Heart left ventricle (tissue), 16 donors: ENCODE results near the gene CCR6. TPM values are rescaled to one million over a fixed set of nuclear protein-coding genes. Genes with fewer than 3 reads are reported as not detected.
A peak's percentile ranks its signal among the peaks of the same experiment; 100 is the strongest.

Experiments used
- ATAC-seq, 4 donors: fragments of 200-7000 bp; cut with Tn5 transposase; one replicate each; pipeline ENCODE4 v1.9.1; 2020 to 2022; ENCODE audit warnings: moderate library complexity in 4 of 4, mild to moderate bottlenecking in 3 of 4, moderate number of reproducible peaks in 1 of 4
- DNase-seq, 5 donors: peaks; one replicate each; pipeline ENCODE4 v3.0.0-alpha.2; 2020
- H3K27ac ChIP-seq, 12 donors: fragments of 200-600 bp; sonication (generic) in 4 of 12; one replicate each; pipeline versions ENCODE4 v1.5.0 to v1.8.0; 2016 to 2022; ENCODE audit warnings: mild to moderate bottlenecking in 2 of 12
- H3K27me3 ChIP-seq, 9 donors: fragments of 200-600 bp; sonication (generic) in 2 of 9; one replicate each; pipeline versions ENCODE4 v1.5.1 to v1.8.0; 2016 to 2022; ENCODE audit warnings: mild to moderate bottlenecking in 3 of 9
- H3K36me3 ChIP-seq, 9 donors: fragments of 200-600 bp; sonication (generic) in 2 of 9; one replicate each; pipeline versions ENCODE4 v1.5.0 to v1.8.0; 2018 to 2022; ENCODE audit warnings: mild to moderate bottlenecking in 2 of 9
- H3K4me1 ChIP-seq, 12 donors: fragments of 200-600 bp; sonication (generic) in 4 of 12; one replicate each; pipeline versions ENCODE4 v1.5.0 to v1.8.0; 2016 to 2022; ENCODE audit warnings: mild to moderate bottlenecking in 3 of 12
- H3K4me3 ChIP-seq, 12 donors: fragments of 200-600 bp; sonication (generic) in 4 of 12; one replicate each; pipeline versions ENCODE4 v1.5.0 to v1.8.0; 2017 to 2022; ENCODE audit warnings: mild to moderate bottlenecking in 9 of 12, moderate library complexity in 4 of 12
- H3K9me3 ChIP-seq, 12 donors: fragments of 200-600 bp; sonication (generic) in 4 of 12; one replicate each; pipeline versions ENCODE4 v1.5.0 to v1.8.0; 2016 to 2022; ENCODE audit warnings: mild to moderate bottlenecking in 1 of 12
- POLR2A ChIP-seq, 2 donors: fragments of 450-650 bp; IDR thresholded peaks; one replicate each; pipeline ENCODE4 v1.6.1; 2017; ENCODE audit warnings: antibody characterized with exemption in 2 of 2, mild to moderate bottlenecking in 2 of 2, moderate library complexity in 2 of 2
- WGBS, 4 donors: extraction: QIAGEN DNeasy Blood & Tissue Kit in 2 of 4; methylation state at CpG; one replicate each; pipeline versions ENCODE4 v1.1.5 to v1.1.7; 2013 to 2018; 5-methylcytosine and 5-hydroxymethylcytosine counted together
- intact Hi-C, 10 donors: fragments of 100-400 bp; cut with DNase I; formaldehyde crosslinking; loops; one replicate each; pipeline versions ENCODE4 v1.11.1 to v1.14.2; 2022
- polyA plus RNA-seq, 2 donors: library from polyadenylated mRNA; stranded (reverse); fragments of 200-250 nt; gene quantifications; one replicate each; pipeline ENCODE4 v1.2.3, GENCODE V29; 2013
- total RNA-seq, 9 donors: library from RNA; depleted of rRNA in 2 of 9; stranded (reverse); fragments of >200 nt in 2 of 9; fragmentation: NEBNext Ultra II Directional in 3 of 9; extraction: Animal tissue kit (Norgen Biotek cat#: 25700) in 3 of 9; gene quantifications; one replicate each; pipeline versions ENCODE4 v1.1.0 to v1.2.4, GENCODE V29; 2016 to 2023
- TF ChIP-seq, protein P1 (sequence below), 12 donors: fragments of 200-600 bp; sonication (generic) in 4 of 12; IDR thresholded peaks; one replicate each; pipeline versions ENCODE4 v1.5.0 to v1.8.0; 2018 to 2022; ENCODE audit warnings: antibody characterized with exemption in 12 of 12, mild to moderate bottlenecking in 5 of 12
- donor health status: ischemic (EF 13 %, LVEDD 7.1; RV severe dilation, severe dysfunction).
- donor health status: healthy with polysubstance abuse.
- donor health status: DM: no; HTN: yes; CAD: no.
- donor health status: DM: no; HTN: no; CAD: no.
- donor health status: ischemic (EF 25% LVEDD 6.9; RV normal size, moderate dysfunction).
- donor health status: ischemic (EF 25% LVEDD 5.7; RV mildly dilated, moderate dysfunction).
- donor health status: healthy.
- donor health status: DM: yes; HTN: yes; CAD: no.
- donor health status: ischemic (EF 35%, LVEDD 5.7; RV mildly dilated, moderate dysfunction).
- donor health status: nonischemic (EF 11% LVEDD 7.7; RV severe dilation, severe dysfunction).
- donor health status: DM: yes; HTN: yes; CAD: no.
- donor health status: PGD.
- donor health status: ischemic (EF 29% LVEDD 5.4; RV normal size, mild dysfunction).
- donor health status: nonischemic (EF 23%, LVEDD 6.1; RV moderate dilation, normal function).

CCR6 gene
- total and polyA plus RNA-seq, 11 donors, result 0.23 TPM; not detected in 10

DNA sequence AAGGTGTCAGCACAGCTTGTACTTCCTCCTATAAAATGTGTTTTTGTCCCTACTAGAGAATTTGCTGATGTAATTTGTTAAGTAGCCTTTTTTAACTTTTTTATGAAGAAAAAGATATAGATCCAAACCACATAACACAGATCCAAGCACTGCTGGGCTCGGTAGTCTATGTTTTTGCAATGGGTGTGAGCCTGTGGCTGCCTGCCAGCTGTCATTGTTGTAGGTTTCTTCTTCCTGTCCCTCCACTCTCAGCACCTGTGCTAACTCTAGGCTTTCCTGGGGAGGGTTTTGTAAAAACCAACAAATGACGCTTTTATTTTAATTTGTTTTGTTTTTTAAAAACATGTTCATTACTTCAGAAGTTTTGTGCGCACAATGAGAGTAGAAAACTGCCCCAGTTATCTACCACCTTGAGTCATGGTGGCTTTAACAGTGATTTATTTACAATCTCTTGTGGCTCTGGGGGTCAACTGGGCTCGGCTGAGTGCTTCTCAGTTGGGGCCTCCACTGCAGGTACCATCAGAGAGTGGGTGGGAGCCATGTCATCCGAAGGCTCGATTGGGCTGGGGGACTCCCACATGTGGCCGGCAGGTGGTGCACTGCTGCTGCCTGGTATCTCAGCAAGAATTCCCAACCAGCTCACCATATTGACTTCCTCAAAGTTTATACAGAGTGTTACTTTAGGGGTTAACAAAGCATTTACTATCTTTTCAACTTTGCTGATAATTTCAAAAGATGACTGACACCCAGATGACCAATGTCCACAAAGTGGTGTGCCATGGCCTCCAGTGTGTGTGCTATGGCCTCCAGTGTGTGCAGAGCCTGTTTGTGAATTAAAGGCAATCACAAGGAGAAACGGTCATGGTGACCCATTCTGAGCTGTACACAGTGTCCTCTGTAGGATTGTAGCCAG, 3.0 kb upstream of the CCR6 start:
- no peak for TF ChIP-seq POLR2A (IDR thresholded peaks at IDR 0.05)
- TF ChIP-seq, protein P1, sequence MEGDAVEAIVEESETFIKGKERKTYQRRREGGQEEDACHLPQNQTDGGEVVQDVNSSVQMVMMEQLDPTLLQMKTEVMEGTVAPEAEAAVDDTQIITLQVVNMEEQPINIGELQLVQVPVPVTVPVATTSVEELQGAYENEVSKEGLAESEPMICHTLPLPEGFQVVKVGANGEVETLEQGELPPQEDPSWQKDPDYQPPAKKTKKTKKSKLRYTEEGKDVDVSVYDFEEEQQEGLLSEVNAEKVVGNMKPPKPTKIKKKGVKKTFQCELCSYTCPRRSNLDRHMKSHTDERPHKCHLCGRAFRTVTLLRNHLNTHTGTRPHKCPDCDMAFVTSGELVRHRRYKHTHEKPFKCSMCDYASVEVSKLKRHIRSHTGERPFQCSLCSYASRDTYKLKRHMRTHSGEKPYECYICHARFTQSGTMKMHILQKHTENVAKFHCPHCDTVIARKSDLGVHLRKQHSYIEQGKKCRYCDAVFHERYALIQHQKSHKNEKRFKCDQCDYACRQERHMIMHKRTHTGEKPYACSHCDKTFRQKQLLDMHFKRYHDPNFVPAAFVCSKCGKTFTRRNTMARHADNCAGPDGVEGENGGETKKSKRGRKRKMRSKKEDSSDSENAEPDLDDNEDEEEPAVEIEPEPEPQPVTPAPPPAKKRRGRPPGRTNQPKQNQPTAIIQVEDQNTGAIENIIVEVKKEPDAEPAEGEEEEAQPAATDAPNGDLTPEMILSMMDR (IDR thresholded peaks at IDR 0.05), result no peak
- Histone ChIP-seq H3K4me1 (peaks cover 0 to 12% (median 0%) of the 10 kb centered on the region in 12 donors), H3K36me3 (no peaks in the 10 kb centered on the region), H3K4me3 (no peak overlapping the region), H3K27ac (peak overlapping the region in 1 of 12 donors; percentile 0), H3K27me3 (peaks cover 0 to 42% (median 4%) of the 10 kb centered on the region in 9 donors), H3K9me3 (no peaks in the 10 kb centered on the region)
- WGBS, 4 donors, result 76 to 81% (median 78%) methylated on average over 8 of the region's 8 CpGs
- ATAC-seq, result no peak
- intact Hi-C loops, result no loop called here
- DNase-seq, result no peak

- Histone ChIP-seq H3K36me3 (no peaks in the 10 kb centered on the region), H3K4me1 (peaks cover 0 to 12% (median 0%) of the 10 kb centered on the region in 12 donors), H3K27ac (no peak overlapping the region), H3K4me3 (no peak overlapping the region), H3K9me3 (no peaks in the 10 kb centered on the region), H3K27me3 (peaks cover 0 to 39% (median 4%) of the 10 kb centered on the region in 9 donors)
- intact Hi-C loops, result no loop called here
- TF ChIP-seq, protein P1 (IDR thresholded peaks at IDR 0.05), result no peak
- ATAC-seq (no peak), DNase-seq (no peak)
- 86 to 96% (median 89%) methylated on average over 1 of the region's 1 CpG for WGBS, 4 donors
Measured at GRCh38 chr6:167120583-167120903, 2.4 kb upstream of the CCR6 start.

DNA sequence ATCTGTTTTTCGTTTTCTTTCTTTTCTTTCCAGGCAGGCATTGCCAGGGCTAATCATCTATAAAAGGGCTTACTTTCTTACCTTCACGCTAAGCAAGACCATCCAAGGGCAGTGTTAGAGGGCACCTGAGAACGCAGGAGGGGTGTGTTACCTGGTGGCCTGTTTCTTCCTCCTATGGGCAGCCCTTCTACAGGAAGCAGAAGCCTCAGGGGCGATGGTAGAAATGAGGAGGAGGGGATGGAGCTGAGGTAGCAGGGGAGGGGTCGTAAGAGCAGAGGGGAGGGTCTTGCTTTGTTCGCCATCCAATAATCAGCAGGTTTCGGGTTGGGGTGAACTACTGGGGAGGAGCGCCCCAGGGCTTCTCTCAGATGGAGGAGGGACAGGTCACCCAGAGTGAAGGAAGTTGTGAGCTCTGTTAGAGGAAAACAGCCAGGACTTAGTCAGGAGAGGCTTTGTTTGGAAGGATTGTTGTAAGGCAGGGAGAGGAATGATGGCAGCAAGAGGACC, 1.5 kb upstream of the CCR6 start:
- Histone ChIP-seq H3K4me3 (no peak overlapping the region), H3K27me3 (peaks cover 0 to 32% (median 4%) of the 10 kb centered on the region in 9 donors), H3K36me3 (no peaks in the 10 kb centered on the region), H3K4me1 (peaks cover 0 to 12% (median 0%) of the 10 kb centered on the region in 12 donors), H3K9me3 (no peaks in the 10 kb centered on the region), H3K27ac (no peak overlapping the region)
- intact Hi-C loops, result no loop called here
- DNase-seq, result no peak
- ATAC-seq, result no peak
- TF ChIP-seq, protein P1 (IDR thresholded peaks at IDR 0.05), result no peak
- TF ChIP-seq POLR2A (IDR thresholded peaks at IDR 0.05), result no peak
- 87 to 92% (median 91%) methylated on average over 8 of the region's 8 CpGs for WGBS, 4 donors

DNA sequence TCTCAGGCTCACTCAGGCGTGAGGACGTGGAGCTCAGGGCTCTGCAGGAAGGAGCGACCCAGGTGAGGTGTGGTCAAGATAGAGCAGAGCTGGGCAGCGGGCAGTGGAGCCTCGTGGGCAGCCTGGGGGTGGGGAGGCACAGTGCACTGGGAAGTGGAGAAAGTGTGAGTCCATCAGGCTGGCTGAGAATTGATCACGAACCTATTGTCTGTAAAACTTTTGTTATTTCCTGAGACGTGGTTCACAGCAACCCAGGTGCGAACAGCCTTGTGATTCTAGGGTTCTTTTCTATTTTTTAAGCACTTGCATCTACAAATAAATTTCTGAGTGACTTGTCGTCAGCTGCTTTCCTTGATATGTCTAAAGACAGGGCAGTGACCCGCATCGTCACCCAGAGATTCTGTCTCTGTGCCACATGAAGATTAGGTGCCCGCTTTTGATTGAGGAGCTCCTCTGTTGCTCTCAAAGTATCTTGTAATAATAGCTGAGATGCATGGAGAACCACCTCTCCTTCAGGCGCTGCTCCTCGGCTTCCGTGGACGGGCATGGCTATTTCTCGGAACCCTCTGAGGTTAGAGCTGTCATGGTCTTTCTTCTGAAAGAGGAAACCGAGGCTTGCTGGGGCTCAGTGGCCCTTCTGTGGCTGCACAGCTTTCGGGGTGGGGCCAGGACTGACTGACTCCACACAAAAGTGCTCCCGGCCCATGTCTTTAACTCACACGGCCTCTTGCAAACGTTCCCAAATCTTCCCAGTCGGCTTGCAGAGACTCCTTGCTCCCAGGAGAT, 662 bp upstream of the CCR6 start:
- H3K9me3 ChIP-seq, result no peaks in the 10 kb centered on the region
- no peak overlapping the region for H3K4me3 ChIP-seq
- 79 to 83% (median 81%) methylated on average over 23 of the region's 23 CpGs for WGBS, 4 donors
- DNase-seq (no peak), ATAC-seq (no peak)
- TF ChIP-seq, protein P1 (IDR thresholded peaks at IDR 0.05), result no peak
- no peak for TF ChIP-seq POLR2A (IDR thresholded peaks at IDR 0.05)
- no peaks in the 10 kb centered on the region for H3K36me3 ChIP-seq
- peaks cover 0 to 12% (median 0%) of the 10 kb centered on the region in 12 donors for H3K4me1 ChIP-seq
- H3K27ac ChIP-seq, result no peak overlapping the region
- H3K27me3 ChIP-seq, result peaks cover 0 to 27% (median 4%) of the 10 kb centered on the region in 9 donors
- intact Hi-C loops, result no loop called here
